ENCODE data around the gene RTN4RL2. TPM values are rescaled to one million over a fixed set of nuclear protein-coding genes. Genes with fewer than 3 reads are reported as not detected.

Gene RTN4RL2
- total and polyA plus RNA-seq, 10 of the 15 experiments (the other 5 are each of a cell fraction or from before 2014, with no cell fraction given) = 0.14 to 1.1 (median 0.52) TPM; not detected in 4

DNA sequence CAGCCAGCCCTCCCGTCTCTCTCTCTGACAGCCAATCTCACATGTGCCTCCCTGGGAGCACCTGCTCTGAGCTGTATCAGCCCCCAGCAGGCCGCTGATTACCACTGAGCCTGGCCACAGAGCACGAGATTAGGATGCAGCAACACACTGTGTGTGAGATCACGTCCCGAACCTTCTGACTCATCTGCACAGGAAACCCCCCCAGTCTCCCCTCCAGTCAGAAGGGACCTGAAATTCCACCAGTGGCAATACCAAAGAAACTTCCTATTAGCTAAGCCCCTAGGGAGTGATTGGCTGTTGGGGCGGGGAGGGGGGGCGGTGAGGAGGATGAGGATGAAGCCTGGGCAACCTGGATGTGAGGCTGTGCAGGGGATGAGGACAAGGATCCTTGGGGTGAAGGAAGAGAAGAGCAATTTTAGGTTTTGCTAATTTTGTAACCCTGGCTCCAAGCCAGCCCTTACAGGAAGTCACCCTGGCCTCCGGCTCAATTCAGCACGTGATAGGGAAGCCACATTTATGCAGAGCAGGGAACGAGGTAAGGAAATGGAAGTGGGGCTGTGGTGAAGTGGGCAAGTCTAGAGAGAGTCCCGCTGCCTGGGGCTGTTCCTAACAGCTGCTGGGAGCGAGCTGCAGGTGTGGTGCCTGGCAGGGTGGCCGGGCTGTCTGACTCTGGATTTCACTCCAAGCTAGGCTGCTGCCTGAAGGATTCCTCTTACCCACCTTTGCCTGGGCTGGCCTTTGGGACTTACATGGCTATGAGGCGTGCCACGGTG lies 35.4 kb upstream of the RTN4RL2 start (continued):
- TF ChIP-seq, protein P1, sequence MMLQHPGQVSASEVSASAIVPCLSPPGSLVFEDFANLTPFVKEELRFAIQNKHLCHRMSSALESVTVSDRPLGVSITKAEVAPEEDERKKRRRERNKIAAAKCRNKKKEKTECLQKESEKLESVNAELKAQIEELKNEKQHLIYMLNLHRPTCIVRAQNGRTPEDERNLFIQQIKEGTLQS (IDR thresholded peaks at IDR 0.05; ENCODE audit: borderline replicate concordance, extremely low read depth, low read depth, low read length) = no peak
- TF ChIP-seq IKZF1 (conservative IDR thresholded peaks at IDR 0.05) (peak; percentile 98), GATAD2B (conservative IDR thresholded peaks at IDR 0.05; ENCODE audit: low read depth) (peak; percentile 51; the same call in 1 of the 2 replicates), SMC3 (IDR thresholded peaks at IDR 0.05; ENCODE audit: borderline replicate concordance, low read length) (peak; percentile 20; the same call in 1 of the 2 replicates), IRF4 (IDR thresholded peaks at IDR 0.05; ENCODE audit: low read depth, low read length) (peak; percentile 91), EED (IDR thresholded peaks at IDR 0.05; ENCODE audit: low read depth) (peak; percentile 98), SMAD5 (IDR thresholded peaks at IDR 0.05; ENCODE audit: low read depth) (peak; percentile 48; the same call in 1 of the 2 replicates), BHLHE40 (IDR thresholded peaks at IDR 0.05; ENCODE audit: borderline replicate concordance in 1 of 2, low read depth in 2 of 2, low read length in 1 of 2) (peak; percentile 99 to 100), CBFB (IDR thresholded peaks at IDR 0.05; ENCODE audit: low read depth) (peak; percentile 90), FOS (IDR thresholded peaks at IDR 0.05; ENCODE audit: borderline replicate concordance, extremely low read depth, insufficient read length) (no peak), BRCA1 (IDR thresholded peaks at IDR 0.05; ENCODE audit: low read depth, low read length) (no peak), SREBF1 (IDR thresholded peaks at IDR 0.05; ENCODE audit: low read length) (no peak), TCF3 (IDR thresholded peaks at IDR 0.05; ENCODE audit: borderline replicate concordance, insufficient read depth, low read depth, low read length) (peak; percentile 93), TCF7 (IDR thresholded peaks at IDR 0.05; ENCODE audit: borderline replicate concordance) (no peak), ZNF217 (IDR thresholded peaks at IDR 0.05) (no peak), MTA2 (IDR thresholded peaks at IDR 0.05; ENCODE audit: low read depth) (peak; percentile 88), NFIC (IDR thresholded peaks at IDR 0.05; ENCODE audit: low read depth, low read length) (peak; percentile 97), POLR2AphosphoS2 (IDR thresholded peaks at IDR 0.05; ENCODE audit: low read depth, low read length) (peak; percentile 53; the same call in 1 of the 2 replicates), CBX5 (IDR thresholded peaks at IDR 0.05; ENCODE audit: low read depth) (peak; percentile 77)
- TF ChIP-seq, protein P2, sequence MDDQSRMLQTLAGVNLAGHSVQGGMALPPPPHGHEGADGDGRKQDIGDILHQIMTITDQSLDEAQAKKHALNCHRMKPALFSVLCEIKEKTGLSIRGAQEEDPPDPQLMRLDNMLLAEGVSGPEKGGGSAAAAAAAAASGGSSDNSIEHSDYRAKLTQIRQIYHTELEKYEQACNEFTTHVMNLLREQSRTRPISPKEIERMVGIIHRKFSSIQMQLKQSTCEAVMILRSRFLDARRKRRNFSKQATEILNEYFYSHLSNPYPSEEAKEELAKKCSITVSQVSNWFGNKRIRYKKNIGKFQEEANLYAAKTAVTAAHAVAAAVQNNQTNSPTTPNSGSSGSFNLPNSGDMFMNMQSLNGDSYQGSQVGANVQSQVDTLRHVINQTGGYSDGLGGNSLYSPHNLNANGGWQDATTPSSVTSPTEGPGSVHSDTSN (IDR thresholded peaks at IDR 0.05; ENCODE audit: insufficient replicate concordance, low read depth, low read length) = peak; percentile 60
- TF ChIP-seq, protein P3, sequence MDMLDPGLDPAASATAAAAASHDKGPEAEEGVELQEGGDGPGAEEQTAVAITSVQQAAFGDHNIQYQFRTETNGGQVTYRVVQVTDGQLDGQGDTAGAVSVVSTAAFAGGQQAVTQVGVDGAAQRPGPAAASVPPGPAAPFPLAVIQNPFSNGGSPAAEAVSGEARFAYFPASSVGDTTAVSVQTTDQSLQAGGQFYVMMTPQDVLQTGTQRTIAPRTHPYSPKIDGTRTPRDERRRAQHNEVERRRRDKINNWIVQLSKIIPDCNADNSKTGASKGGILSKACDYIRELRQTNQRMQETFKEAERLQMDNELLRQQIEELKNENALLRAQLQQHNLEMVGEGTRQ (IDR thresholded peaks at IDR 0.05; ENCODE audit: borderline replicate concordance, low read depth, low read length) = peak; percentile 67
- TF ChIP-seq, protein P4, sequence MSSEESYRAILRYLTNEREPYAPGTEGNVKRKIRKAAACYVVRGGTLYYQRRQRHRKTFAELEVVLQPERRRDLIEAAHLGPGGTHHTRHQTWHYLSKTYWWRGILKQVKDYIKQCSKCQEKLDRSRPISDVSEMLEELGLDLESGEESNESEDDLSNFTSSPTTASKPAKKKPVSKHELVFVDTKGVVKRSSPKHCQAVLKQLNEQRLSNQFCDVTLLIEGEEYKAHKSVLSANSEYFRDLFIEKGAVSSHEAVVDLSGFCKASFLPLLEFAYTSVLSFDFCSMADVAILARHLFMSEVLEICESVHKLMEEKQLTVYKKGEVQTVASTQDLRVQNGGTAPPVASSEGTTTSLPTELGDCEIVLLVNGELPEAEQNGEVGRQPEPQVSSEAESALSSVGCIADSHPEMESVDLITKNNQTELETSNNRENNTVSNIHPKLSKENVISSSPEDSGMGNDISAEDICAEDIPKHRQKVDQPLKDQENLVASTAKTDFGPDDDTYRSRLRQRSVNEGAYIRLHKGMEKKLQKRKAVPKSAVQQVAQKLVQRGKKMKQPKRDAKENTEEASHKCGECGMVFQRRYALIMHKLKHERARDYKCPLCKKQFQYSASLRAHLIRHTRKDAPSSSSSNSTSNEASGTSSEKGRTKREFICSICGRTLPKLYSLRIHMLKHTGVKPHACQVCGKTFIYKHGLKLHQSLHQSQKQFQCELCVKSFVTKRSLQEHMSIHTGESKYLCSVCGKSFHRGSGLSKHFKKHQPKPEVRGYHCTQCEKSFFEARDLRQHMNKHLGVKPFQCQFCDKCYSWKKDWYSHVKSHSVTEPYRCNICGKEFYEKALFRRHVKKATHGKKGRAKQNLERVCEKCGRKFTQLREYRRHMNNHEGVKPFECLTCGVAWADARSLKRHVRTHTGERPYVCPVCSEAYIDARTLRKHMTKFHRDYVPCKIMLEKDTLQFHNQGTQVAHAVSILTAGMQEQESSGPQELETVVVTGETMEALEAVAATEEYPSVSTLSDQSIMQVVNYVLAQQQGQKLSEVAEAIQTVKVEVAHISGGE (CRISPR knock-in tag; IDR thresholded peaks at IDR 0.05) = no peak
- TF ChIP-seq, protein P5, sequence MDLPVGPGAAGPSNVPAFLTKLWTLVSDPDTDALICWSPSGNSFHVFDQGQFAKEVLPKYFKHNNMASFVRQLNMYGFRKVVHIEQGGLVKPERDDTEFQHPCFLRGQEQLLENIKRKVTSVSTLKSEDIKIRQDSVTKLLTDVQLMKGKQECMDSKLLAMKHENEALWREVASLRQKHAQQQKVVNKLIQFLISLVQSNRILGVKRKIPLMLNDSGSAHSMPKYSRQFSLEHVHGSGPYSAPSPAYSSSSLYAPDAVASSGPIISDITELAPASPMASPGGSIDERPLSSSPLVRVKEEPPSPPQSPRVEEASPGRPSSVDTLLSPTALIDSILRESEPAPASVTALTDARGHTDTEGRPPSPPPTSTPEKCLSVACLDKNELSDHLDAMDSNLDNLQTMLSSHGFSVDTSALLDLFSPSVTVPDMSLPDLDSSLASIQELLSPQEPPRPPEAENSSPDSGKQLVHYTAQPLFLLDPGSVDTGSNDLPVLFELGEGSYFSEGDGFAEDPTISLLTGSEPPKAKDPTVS (IDR thresholded peaks at IDR 0.05; ENCODE audit: low read depth, low read length) = no peak

All from GM12878 (cell line).